Neural progenitor cell (in vitro differentiated cells): ENCODE data around the gene TYR. TPM values are rescaled to one million over a fixed set of nuclear protein-coding genes. Genes with fewer than 3 reads are reported as not detected.
"Not testable (repeated sequence)": the region's sequence is repeated elsewhere in the genome, so short reads cannot be mapped to it uniquely, and the experiment has no call there.

Experiments used
- DNase-seq: peaks from one replicate; pipeline ENCODE4 v3.0.0-alpha.2; 2016; ENCODE audit warnings: low spot score
- H2AFZ ChIP-seq: fragments of 200-600 bp; sonication (generic); replicated peaks from 2 replicates; pipeline ENCODE4 v1.6.1; 2016; ENCODE audit warnings: antibody characterized with exemption
- H3F3A ChIP-seq: fragments of 200-600 bp; sonication (generic); 2 replicates; pipeline ENCODE4 v1.6.1; 2016; ENCODE audit warnings: antibody characterized with exemption, low read depth
- H3K27ac ChIP-seq: fragments of 200-600 bp; sonication (generic); 2 replicates; pipeline ENCODE4 v1.5.1; 2016; ENCODE audit warnings: mild to moderate bottlenecking
- H3K27me3 ChIP-seq: fragments of 200-600 bp; sonication (generic); 2 replicates; pipeline ENCODE4 v1.6.1; 2016; ENCODE audit warnings: mild to moderate bottlenecking, moderate library complexity
- H3K36me3 ChIP-seq: fragments of 200-600 bp; sonication (generic); 2 replicates; pipeline ENCODE4 v1.5.1; 2016
- H3K4me1 ChIP-seq: fragments of 200-600 bp; sonication (generic); 2 replicates; pipeline ENCODE4 v1.6.1; 2016; ENCODE audit warnings: mixed run types
- H3K4me2 ChIP-seq: fragments of 200-600 bp; sonication (generic); 2 replicates; pipeline ENCODE4 v1.6.1; 2016
- H3K4me3 ChIP-seq: fragments of 200-600 bp; sonication (generic); 2 replicates; pipeline ENCODE4 v1.5.1; 2016
- H3K79me2 ChIP-seq: fragments of 200-600 bp; sonication (generic); 2 replicates; pipeline ENCODE4 v1.6.1; 2016; ENCODE audit warnings: low read depth
- H3K9ac ChIP-seq: fragments of 200-600 bp; sonication (generic); 2 replicates; pipeline ENCODE4 v1.6.1; 2016
- H3K9me3 ChIP-seq: fragments of 200-600 bp; sonication (generic); 2 replicates; pipeline ENCODE4 v1.5.1; 2016; ENCODE audit warnings: low read depth
- H4K20me1 ChIP-seq: fragments of 200-600 bp; sonication (generic); 2 replicates; pipeline ENCODE4 v1.6.1; 2016; ENCODE audit warnings: low read depth
- H3K27ac Mint-ChIP-seq: 3 replicates; pipeline ENCODE4 v1.8.0; 2021; ENCODE audit warnings: mixed read lengths
- H3K27me3 Mint-ChIP-seq: 2 replicates; pipeline ENCODE4 v1.8.0; 2022; ENCODE audit warnings: low read depth, mild to moderate bottlenecking, inconsistent platforms, moderate library complexity, mixed read lengths; ENCODE audit not compliant: insufficient read depth
- H3K36me3 Mint-ChIP-seq: 3 replicates; pipeline ENCODE4 v1.8.0; 2021; ENCODE audit warnings: mixed read lengths
- H3K4me1 Mint-ChIP-seq: 3 replicates; pipeline ENCODE4 v1.8.0; 2021; ENCODE audit warnings: mixed read lengths
- H3K4me3 Mint-ChIP-seq: 3 replicates; pipeline ENCODE4 v1.8.0; 2021; ENCODE audit warnings: mild to moderate bottlenecking, moderate library complexity, mixed read lengths
- H3K9me3 Mint-ChIP-seq: 3 replicates; pipeline ENCODE4 v1.8.0; 2020; ENCODE audit warnings: mixed read lengths
- total RNA-seq: library from RNA; depleted of rRNA; stranded (reverse); fragments of >200 nt; gene quantifications from 2 replicates; pipeline ENCODE4 v1.2.3, GENCODE V29; 2015; ENCODE audit warnings: low replicate concordance

TYR gene
- total RNA-seq, 1 donor from 2014 or later: not detected

DNA sequence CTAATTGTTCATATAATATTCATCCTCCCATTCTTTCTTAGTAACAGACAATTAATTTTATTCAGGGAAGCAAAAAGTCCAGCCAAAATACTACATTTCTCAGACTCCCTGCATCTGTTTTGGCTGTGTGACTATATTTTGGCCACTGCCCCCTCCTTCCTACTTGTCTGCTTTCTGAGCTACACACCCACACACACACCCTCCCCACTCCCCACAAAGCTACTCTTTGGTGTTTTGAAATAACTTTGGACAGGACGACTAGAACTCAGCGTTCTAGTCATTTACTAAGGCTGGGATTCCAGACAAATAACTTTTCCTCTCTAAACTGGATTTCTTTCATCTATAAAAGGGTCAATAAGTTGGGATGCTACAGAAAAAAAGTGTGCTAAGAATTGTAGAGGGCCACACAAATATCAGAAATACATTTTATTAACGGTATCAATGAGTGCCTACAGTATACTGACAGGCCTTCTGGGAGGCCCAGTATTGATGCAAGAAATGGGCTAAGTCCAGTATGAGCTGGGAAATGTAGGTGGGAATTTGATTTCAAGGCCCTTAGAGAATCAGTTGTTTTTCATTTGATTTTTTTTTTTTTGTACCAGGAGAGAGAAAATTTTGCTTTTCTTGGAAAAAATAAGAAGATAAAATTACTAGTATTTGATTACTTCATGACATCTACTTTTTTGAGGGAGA lies 165.4 kb downstream of the TYR start:
- not testable (repeated sequence) for H3K4me3 Mint-ChIP-seq, DNase-seq, H3K9me3 Mint-ChIP-seq, H3K79me2 ChIP-seq, H3K9ac ChIP-seq, H3K9me3 ChIP-seq, H3K4me2 ChIP-seq, H2AFZ ChIP-seq, H3K4me1 Mint-ChIP-seq, H3K4me3 ChIP-seq, H3K36me3 ChIP-seq, H3F3A ChIP-seq, H3K36me3 Mint-ChIP-seq, H3K27ac ChIP-seq, H3K27me3 ChIP-seq, H3K27me3 Mint-ChIP-seq, H3K27ac Mint-ChIP-seq, H3K4me1 ChIP-seq, H4K20me1 ChIP-seq

Other genes with a start within 250 kb of the TYR start
- gene GRM5, start 111.9 kb upstream of the TYR start, total RNA-seq: 0.03 TPM in 1 of 2 replicates, not detected in the other